ENCODE measurements around the gene DPYSL3. TPM values are rescaled to one million over a fixed set of nuclear protein-coding genes. Genes with fewer than 3 reads are reported as not detected.

Gene DPYSL3
- total RNA-seq, 1 donor from 2014 or later = 888 TPM

Small RNA genes lying within 50 kb of the gene (small RNA-seq; reads per million reads assigned to genes)
- not detected for gene AC011373.1

All from frontal cortex (tissue), 1 donor.